Kidney capillary endothelial cell (primary cell): ENCODE measurements around the gene PDGFRB.

Experiments
- DNase-seq: peaks from one replicate; pipeline ENCODE4 v3.0.0-alpha.2; 2018; ENCODE audit warnings: low spot score

The PDGFRB gene

GRCh38 chr5:150181766-150182545 lies 26.3 kb upstream of the PDGFRB start:
- DNase-seq: no peak

GRCh38 chr5:150181027-150181426 lies 25.4 kb upstream of the PDGFRB start:
- DNase-seq: no peak

GRCh38 chr5:150180241-150181026 lies 24.8 kb upstream of the PDGFRB start:
- no peak for DNase-seq

GRCh38 chr5:150179019-150179620 lies 23.5 kb upstream of the PDGFRB start:
- DNase-seq: no peak

GRCh38 chr5:150178262-150178661 lies 22.6 kb upstream of the PDGFRB start:
- no peak for DNase-seq

GRCh38 chr5:150177721-150178120 lies 22.1 kb upstream of the PDGFRB start:
- no peak for DNase-seq

DNA sequence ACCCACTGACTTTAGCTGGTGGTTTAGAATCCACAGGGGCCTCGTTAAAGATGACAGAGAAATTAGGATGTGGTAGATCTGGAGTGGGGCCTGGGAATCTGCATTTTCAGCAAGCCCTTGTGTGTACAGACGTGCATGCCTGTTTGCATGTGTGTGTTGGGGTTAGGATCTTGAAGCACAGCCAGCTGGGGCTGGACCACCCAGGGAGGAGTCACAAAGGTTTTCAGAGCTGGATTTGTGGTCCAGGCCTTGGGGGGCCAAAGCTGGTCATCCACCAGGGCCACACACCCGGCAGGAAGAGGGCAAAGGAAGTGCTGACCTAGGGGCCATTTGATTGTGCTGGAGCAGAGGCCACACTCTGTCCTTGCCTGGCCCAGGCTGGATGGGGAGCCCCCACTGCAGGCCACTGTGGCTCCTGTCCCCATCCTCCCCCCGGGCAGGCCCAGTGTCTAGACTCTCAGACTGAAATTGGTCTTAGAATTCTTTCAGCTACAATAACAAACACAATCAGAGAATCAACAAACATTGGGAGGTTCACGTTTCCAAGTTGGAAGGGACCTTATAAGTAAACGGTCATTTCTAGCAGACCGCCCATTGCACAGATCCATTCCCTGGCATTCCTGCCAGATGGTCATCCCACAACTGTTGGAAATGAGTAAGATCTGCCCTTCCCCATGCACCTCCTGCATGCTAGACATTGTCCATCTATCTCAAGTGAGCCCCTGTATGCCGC lies 21.3 kb upstream of the PDGFRB start:
- DNase-seq: no peak

DNA sequence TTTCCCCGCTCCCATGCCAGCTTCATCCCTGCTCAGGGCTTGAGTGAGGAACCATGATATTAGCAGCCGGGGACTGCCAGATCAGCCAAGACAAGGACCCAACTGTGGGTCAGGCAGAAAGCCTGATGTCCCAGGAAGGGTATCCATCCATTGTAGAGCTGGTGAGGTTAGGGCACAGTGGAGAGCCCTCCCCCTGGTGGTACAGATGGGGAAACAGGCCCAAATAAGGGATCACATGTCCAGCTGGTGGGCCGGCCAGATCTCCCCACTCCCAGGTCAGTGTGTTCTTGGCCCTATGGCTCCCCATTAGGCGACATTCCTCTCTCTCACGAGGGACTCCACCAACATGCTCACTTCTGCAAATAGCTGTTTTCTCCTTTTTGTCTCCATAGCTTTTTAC lies 19.9 kb upstream of the PDGFRB start:
- no peak for DNase-seq

DNA sequence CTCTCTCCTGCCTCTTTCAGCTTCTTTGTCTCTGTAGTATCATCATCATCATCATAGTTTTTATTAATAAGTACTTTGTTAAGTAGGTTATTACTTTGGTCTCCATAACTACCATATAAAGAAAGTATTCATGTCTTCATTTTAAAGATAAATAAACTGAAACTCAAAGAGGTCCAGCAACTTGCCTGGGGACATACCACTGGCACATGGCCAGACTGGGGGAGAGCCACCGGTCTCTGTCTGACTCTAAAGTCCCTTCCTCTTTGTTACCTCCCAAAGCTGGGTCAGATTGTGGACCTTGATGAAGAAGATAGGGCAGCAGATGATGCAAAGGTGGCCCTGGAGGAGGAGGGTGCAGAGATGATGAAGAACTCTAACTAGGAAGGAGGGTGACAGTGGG lies 19.4 kb upstream of the PDGFRB start:
- DNase-seq: no peak

- DNase-seq: no peak
Observed at GRCh38 chr5:150174285-150174684, 18.6 kb upstream of the PDGFRB start.

DNA sequence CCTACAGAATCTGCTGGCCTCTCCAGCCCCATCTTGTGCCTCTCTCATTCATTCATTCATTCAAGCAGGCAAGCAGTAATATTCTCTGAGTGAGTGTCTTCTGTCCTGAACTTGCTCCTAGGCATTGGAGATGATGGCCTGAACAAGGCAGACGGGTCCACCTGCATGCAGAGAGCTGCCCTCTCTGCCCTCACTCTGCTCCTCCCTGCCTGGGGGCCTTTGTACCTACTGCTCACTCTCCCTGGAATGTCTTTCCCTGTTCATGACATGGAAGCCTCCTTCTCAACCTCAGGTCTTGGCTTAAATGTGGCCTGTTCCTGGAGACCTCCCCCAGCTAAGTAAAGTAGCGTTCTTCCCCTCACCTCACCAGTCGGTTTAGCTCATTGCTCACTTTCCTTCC lies 17.5 kb upstream of the PDGFRB start:
- DNase-seq: no peak

DNA sequence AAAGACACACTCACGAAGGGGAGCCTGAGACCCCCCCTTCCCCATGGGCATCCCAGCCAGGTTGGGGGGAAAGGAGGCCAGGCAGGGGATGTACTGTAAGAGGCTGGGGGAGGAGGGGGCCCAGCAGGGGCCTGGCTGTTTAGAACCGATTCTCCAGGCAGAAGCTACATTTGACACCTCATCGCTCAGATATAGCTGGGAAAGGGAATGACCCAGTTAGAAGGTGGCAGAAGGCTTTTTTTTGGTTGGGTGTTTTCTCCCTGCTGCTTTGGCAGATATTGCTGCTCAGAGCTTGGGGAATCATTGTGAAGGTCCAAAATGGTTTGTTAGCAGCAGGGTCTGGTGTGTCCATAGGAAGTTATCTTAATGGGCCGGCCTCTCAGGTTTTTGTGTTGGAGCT lies 16.9 kb upstream of the PDGFRB start:
- no peak for DNase-seq

GRCh38 chr5:150172145-150172544 lies 16.5 kb upstream of the PDGFRB start:
- no peak for DNase-seq

- DNase-seq: no peak
Observed at GRCh38 chr5:150168864-150169263, 13.2 kb upstream of the PDGFRB start.

DNA sequence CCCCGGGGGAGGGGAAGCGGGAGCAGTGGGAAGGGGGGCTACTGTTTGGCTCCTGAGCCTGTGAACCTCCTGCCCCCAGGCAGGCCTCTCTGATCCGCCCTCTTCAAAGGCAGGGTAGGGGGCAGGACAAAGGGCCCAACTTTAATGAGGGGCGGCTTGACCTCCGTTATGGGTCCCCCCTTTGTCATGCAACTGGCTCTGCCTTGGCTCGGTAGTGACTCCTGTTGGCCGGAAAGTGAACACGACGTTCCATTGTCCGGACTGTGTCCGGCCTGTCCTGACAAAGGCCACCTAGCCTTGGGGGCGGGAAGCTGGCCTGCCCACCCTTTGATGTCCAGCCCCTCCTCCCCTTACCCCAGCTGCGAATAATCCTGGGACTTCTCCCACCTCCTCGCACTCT lies 12.3 kb upstream of the PDGFRB start:
- DNase-seq: no peak

DNA sequence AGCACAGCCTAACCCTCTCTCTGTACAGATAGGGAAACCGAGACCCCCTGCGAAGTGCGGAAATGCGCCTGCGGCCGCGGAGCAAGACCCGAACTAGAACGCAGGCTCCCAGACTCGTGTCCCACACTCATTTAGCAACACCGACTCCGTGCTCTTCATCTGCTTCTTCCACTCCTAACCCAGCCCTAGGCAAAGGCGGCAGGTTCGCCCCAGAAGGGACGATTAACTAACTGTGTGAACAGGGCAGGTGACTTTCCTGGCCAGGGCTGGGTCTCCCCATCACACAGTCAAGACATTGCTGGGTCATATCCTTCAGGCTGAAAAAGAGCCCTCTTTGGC lies 11.8 kb upstream of the PDGFRB start:
- no peak for DNase-seq

DNA sequence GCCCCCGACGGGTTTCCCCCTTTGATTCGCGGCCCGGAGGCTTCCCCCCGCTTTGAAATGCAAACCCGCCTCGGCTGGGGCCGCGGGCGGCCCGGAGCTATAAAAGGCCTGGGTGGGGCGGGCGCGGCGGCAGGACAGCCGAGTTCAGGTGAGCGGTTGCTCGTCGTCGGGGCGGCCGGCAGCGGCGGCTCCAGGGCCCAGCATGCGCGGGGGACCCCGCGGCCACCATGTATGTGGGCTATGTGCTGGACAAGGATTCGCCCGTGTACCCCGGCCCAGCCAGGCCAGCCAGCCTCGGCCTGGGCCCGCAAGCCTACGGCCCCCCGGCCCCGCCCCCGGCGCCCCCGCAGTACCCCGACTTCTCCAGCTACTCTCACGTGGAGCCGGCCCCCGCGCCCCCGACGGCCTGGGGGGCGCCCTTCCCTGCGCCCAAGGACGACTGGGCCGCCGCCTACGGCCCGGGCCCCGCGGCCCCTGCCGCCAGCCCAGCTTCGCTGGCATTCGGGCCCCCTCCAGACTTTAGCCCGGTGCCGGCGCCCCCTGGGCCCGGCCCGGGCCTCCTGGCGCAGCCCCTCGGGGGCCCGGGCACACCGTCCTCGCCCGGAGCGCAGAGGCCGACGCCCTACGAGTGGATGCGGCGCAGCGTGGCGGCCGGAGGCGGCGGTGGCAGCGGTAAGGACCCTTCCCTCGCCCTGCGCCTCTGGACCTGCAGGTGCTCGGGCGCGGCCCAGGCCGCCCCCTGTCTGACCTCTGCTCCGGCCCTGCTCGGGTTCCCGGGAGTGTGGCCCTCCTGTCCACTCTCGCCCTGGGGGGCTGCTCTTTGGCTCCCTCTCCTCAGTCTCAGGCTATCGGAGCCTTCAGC lies 11.2 kb upstream of the PDGFRB start, which contains the start of gene CDX1:
CDX1 (plus strand) TSS at position 129 of the 862 bp plus-strand sequence; CDS start at position 228, 99 bp downstream.
- DNase-seq: no peak

GRCh38 chr5:150166037-150166649 lies 10.5 kb upstream of the PDGFRB start:
- DNase-seq: no peak

GRCh38 chr5:150164211-150164980 lies 8.8 kb upstream of the PDGFRB start:
- no peak for DNase-seq

GRCh38 chr5:150163547-150164059 lies 8.0 kb upstream of the PDGFRB start:
- no peak for DNase-seq
